ENCODE data around the gene SPG11. TPM values are rescaled to one million over a fixed set of nuclear protein-coding genes. Genes with fewer than 3 reads are reported as not detected.
"Not testable (repeated sequence)": the region's sequence is repeated elsewhere in the genome, so short reads cannot be mapped to it uniquely, and the experiment has no call there.

SPG11 gene
- total and polyA plus RNA-seq, 2 donors, result 30.7 to 136 TPM

DNA sequence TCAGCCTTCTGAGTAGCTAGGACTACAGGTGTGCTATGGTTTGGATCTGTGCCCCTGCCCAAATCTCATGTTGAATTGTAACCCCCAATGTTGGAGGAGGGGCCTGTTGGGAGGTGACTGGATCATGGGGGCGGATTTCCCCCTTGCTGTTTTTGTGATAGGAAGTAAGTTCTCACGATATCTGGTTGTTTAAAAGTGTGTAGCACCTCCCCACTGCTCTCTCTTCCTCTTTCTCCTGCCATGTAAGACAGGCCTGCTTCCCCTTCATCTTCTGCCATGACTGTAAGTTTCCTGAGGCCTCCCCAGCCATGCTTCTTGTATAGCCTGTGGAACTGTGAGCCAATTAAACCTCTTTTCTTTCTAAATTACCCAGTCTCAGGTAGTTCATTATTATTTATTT is 38.2 kb downstream of the SPG11 start:
- not testable (repeated sequence) for H3K4me3 ChIP-seq (ENCODE audit: low read depth, low read length); H3K4me1 ChIP-seq (ENCODE audit: insufficient read depth); H3K27ac ChIP-seq (ENCODE audit: low read depth); DNase-seq (ENCODE audit: extremely low spot score); H3K36me3 ChIP-seq (ENCODE audit: insufficient read depth)
- 91% methylated on average over 2 of the region's 2 CpGs for WGBS

- Histone ChIP-seq H3K4me3 (ENCODE audit: low read depth, low read length) (no peak overlapping the region), H3K27ac (ENCODE audit: low read depth) (no peak overlapping the region), H3K36me3 (ENCODE audit: insufficient read depth) (no peaks in the 10 kb centered on the region), H3K4me1 (ENCODE audit: insufficient read depth) (no peaks in the 10 kb centered on the region)
- DNase-seq (ENCODE audit: extremely low spot score), result no peak
Observed at GRCh38 chr15:44623178-44623577, 40.3 kb downstream of the SPG11 start.

DNA sequence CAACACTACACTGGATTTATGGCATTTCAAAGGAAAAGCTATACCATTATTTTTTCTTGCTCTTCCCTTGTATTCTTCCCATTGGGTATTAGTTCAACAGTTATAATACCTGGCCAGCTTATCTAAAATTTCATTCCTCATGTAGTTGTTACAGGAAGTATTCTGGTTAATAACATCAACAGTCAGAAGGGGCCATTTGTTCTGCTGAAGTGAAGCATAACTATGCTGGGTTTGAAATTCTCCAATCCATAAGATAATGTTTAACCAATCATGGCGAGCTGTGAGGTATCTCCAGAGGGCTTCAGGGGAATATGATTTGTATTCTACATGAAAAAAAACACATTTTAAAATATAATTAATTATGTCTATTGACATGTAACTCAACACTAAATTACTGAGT is 43.4 kb downstream of the SPG11 start:
- DNase-seq (ENCODE audit: extremely low spot score), result no peak
- no peaks in the 10 kb centered on the region for H3K36me3 ChIP-seq (ENCODE audit: insufficient read depth)
- no peak overlapping the region for H3K27ac ChIP-seq (ENCODE audit: low read depth)
- WGBS, result 96% methylated on average over 1 of the region's 1 CpG
- no peaks in the 10 kb centered on the region for H3K4me1 ChIP-seq (ENCODE audit: insufficient read depth)
- no peak overlapping the region for H3K4me3 ChIP-seq (ENCODE audit: low read depth, low read length)

DNA sequence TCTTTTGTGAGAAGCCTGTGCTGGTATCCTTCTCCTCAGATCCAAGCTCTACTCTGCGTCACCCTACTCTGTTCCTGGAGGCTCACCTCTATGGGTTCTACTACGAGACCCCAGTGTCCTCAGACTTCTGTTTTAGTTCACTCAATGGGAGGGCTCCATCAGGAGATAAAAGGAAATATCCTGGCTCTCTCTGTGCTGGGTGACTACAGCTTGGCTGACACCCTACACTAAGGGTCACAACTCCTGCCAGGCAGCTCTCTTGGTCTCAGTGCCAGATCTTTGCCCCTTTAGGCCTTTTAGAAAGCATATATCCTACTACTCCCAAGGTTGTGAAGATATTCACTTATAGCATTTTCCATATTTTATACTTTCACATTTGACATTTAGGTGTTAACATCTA is 46.5 kb downstream of the SPG11 start:
- H3K27ac ChIP-seq (ENCODE audit: low read depth), result no peak overlapping the region
- H3K4me1 ChIP-seq (ENCODE audit: insufficient read depth), result no peaks in the 10 kb centered on the region
- peaks cover 3% of the 10 kb centered on the region for H3K36me3 ChIP-seq (ENCODE audit: insufficient read depth)
- DNase-seq (ENCODE audit: extremely low spot score), result no peak
- no peak overlapping the region for H3K4me3 ChIP-seq (ENCODE audit: low read depth, low read length)
- 100% methylated on average over 2 of the region's 2 CpGs for WGBS

DNA sequence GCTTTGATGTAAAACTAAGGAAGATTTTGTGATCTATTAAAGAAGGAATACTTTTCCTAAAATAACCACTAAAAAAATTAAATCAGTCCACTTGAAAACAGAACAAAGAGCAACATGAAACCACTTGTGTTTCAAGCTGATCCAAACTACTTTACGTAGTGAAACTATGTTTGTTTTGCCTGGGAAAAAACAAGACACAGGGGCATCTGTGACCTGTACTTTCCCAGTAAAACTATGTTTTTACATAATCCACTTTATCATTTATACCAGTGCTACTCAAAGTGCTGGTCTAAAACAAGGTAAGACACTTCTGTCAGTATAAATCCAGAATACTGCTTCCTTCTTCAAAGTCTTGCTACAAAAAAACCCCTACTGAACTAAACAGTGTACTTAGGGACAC is 56.7 kb downstream of the SPG11 start:
- H3K4me3 ChIP-seq (ENCODE audit: low read depth, low read length), result no peak overlapping the region
- no peak overlapping the region for H3K27ac ChIP-seq (ENCODE audit: low read depth)
- peaks cover 2% of the 10 kb centered on the region for H3K36me3 ChIP-seq (ENCODE audit: insufficient read depth)
- no peak for DNase-seq (ENCODE audit: extremely low spot score)
- 81% methylated on average over 1 of the region's 1 CpG for WGBS
- H3K4me1 ChIP-seq (ENCODE audit: insufficient read depth), result no peaks in the 10 kb centered on the region

DNA sequence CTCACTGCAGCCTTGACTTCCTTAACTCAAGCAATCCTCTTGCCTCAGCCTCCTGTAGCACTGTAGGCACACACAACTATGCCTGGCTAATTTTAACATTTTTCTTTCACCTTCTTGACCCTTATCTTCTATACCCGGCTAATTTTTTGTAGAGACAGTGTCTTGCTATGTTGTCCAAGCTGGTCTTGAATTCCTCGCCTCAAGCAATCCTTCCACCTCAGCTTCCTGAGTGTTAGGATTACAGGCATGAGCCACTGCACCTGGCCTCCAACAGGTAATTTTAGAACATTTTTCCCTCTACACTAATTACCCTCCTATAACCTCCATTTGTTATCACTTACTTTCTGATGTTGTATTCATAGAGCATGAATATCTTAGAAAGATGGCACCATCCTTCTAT is 60.3 kb downstream of the SPG11 start:
- no peak overlapping the region for H3K27ac ChIP-seq (ENCODE audit: low read depth)
- H3K36me3 ChIP-seq (ENCODE audit: insufficient read depth), result peaks cover 2% of the 10 kb centered on the region
- H3K4me1 ChIP-seq (ENCODE audit: insufficient read depth), result no peaks in the 10 kb centered on the region
- WGBS, result over 99% methylated on average over 2 of the region's 2 CpGs
- no peak overlapping the region for H3K4me3 ChIP-seq (ENCODE audit: low read depth, low read length)
- no peak for DNase-seq (ENCODE audit: extremely low spot score)

DNA sequence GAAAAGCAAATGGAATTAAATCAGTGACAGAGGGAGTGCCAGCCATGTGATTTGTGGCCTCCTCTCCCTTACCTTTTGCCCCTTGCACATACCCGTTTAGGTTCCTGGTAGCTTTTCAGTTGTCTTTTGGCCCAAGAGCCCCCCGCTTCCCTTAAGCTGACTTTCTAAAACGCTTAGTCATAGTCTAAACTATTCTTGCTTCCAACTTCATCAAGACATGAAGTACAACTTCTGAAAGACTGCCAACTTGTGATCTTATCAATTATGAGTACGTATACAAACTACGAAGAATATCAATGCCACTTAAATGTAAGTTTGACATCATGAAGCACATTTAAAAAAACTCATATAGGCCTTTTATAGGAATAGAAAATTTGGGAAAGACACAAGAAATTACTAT is 64.6 kb downstream of the SPG11 start:
- no peak for DNase-seq (ENCODE audit: extremely low spot score)
- 54% methylated on average over 5 of the region's 5 CpGs for WGBS
- H3K4me1 ChIP-seq (ENCODE audit: insufficient read depth), result no peaks in the 10 kb centered on the region
- no peak overlapping the region for H3K4me3 ChIP-seq (ENCODE audit: low read depth, low read length)
- H3K27ac ChIP-seq (ENCODE audit: low read depth), result no peak overlapping the region
- no peaks in the 10 kb centered on the region for H3K36me3 ChIP-seq (ENCODE audit: insufficient read depth)

DNA sequence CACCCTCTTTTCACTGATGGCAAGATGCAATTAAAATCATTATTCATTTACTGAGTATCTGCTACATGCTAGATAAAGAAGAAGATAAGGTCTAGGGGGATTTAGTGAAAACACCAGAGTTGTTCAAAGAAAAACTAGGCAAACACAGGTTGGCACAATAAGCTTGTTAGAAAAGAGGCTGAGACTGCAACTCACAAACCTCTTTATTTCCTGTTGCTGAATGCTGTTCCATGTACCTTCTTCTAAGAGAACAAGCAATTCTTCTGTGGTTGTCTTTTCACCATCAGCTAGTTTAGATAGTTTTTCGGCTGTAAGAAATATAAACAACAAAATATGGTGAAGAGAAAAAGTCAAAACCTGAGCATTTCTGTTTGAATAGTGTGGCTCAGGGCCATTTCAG is 65.4 kb downstream of the SPG11 start:
- Histone ChIP-seq H3K4me3 (ENCODE audit: low read depth, low read length) (no peak overlapping the region), H3K36me3 (ENCODE audit: insufficient read depth) (no peaks in the 10 kb centered on the region), H3K4me1 (ENCODE audit: insufficient read depth) (no peaks in the 10 kb centered on the region), H3K27ac (ENCODE audit: low read depth) (peak overlapping the region; percentile 34)
- DNase-seq (ENCODE audit: extremely low spot score), result no peak
- WGBS, result 85% methylated on average over 1 of the region's 1 CpG

GRCh38 chr15:44596511-44597010 is 66.9 kb downstream of the SPG11 start:
- Histone ChIP-seq H3K4me3 (ENCODE audit: low read depth, low read length) (no peak overlapping the region), H3K27ac (ENCODE audit: low read depth) (no peak overlapping the region), H3K4me1 (ENCODE audit: insufficient read depth) (no peaks in the 10 kb centered on the region), H3K36me3 (ENCODE audit: insufficient read depth) (peaks cover 4% of the 10 kb centered on the region)
- no peak for DNase-seq (ENCODE audit: extremely low spot score)
- WGBS, result 83% methylated on average over 1 of the region's 1 CpG

DNA sequence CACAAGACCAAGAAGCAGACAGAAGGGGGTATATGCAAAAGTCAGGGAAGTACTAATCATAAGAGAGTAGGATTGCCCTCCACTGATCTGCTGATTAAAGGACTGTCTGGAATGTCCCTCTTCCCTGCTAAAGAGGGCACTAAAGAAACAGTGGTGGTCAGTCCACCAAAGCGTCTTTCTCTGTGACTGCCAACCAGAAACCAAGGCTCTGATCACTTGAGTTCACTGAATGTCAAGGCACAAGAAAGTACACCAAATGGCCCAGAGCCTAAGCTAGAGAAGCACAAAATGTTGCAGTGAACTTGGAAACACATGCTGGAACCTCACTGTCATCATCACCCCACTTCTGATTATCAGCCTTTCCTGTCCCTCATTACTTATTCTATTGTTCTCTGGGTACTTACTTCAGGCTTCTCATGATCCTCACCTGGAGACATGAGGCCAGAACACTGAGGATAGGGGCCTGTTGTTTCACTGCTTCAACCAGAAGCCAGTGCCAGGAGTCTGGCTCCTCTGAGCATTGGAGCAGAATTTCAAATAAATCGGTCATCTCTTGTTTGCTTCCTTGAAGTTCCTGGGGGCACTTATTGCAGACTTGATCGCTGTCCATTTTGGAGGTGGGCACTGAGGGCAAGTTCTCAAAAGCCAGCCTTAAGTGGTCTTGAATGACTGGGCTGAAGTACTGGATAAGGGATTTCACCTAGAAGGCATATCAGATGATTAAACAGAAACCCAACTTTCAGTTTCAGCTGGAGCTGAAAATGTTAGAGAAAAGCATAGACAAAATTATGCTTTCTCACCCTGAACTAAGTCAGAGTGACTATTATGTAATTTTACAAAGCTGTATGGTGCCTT is 67.6 kb downstream of the SPG11 start:
- no peak overlapping the region for H3K27ac ChIP-seq (ENCODE audit: low read depth)
- WGBS, result 99% methylated on average over 3 of the region's 3 CpGs
- no peaks in the 10 kb centered on the region for H3K4me1 ChIP-seq (ENCODE audit: insufficient read depth)
- no peak overlapping the region for H3K4me3 ChIP-seq (ENCODE audit: low read depth, low read length)
- DNase-seq (ENCODE audit: extremely low spot score), result no peak
- H3K36me3 ChIP-seq (ENCODE audit: insufficient read depth), result peaks cover 4% of the 10 kb centered on the region

DNA sequence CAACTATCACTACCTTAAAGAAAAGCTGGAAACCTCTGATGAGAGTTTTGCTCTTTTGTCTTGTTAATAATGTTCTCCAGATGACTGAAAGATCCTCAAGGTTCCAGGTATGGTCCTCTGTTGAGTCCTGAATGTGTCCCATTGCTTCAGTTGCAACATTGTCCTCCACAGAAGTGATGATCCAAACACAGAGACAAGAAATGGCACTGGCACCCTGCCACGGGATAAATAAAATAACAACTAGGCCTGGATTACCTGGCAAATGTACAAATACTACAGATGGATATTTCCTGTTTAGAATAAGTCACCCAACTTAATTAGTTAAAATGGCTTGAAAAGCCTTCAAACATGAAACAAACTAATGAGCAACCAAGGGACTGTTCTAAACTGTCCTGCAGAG is 68.2 kb downstream of the SPG11 start:
- Histone ChIP-seq H3K36me3 (ENCODE audit: insufficient read depth) (peaks cover 5% of the 10 kb centered on the region), H3K27ac (ENCODE audit: low read depth) (no peak overlapping the region), H3K4me1 (ENCODE audit: insufficient read depth) (no peaks in the 10 kb centered on the region), H3K4me3 (ENCODE audit: low read depth, low read length) (no peak overlapping the region)
- 77% methylated on average over 1 of the region's 1 CpG for WGBS
- DNase-seq (ENCODE audit: extremely low spot score), result no peak

GRCh38 chr15:44593042-44593736 is 70.3 kb downstream of the SPG11 start:
- Histone ChIP-seq H3K36me3 (ENCODE audit: insufficient read depth) (peaks cover 8% of the 10 kb centered on the region), H3K4me1 (ENCODE audit: insufficient read depth) (no peaks in the 10 kb centered on the region), H3K27ac (ENCODE audit: low read depth) (no peak overlapping the region), H3K4me3 (ENCODE audit: low read depth, low read length) (no peak overlapping the region)
- DNase-seq (ENCODE audit: extremely low spot score), result no peak
- 85% methylated on average over 7 of the region's 7 CpGs for WGBS

DNA sequence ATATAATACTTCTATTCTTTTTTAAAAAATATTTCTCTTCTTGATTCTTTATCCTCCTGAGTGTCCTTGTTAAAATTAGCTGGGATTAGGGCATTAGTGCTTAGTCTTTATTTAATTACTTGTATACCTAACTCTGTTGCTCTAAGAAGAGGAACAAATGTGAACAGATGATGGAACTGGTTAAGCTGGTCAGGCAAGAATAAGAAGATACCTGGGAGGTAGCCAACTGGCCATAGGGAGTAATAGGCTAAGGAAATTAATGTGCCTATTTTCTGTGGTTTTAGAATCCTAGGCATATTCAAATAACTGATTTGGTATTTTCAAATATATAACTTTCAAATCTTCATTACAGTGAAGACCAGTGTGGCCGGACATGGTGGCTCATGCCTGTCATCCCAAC is 72.1 kb downstream of the SPG11 start:
- no peak for DNase-seq (ENCODE audit: extremely low spot score)
- Histone ChIP-seq H3K4me3 (ENCODE audit: low read depth, low read length) (no peak overlapping the region), H3K36me3 (ENCODE audit: insufficient read depth) (peaks cover 13% of the 10 kb centered on the region), H3K4me1 (ENCODE audit: insufficient read depth) (no peaks in the 10 kb centered on the region), H3K27ac (ENCODE audit: low read depth) (no peak overlapping the region)
- 99% methylated on average over 1 of the region's 1 CpG for WGBS

GRCh38 chr15:44588541-44588940 is 74.9 kb downstream of the SPG11 start:
- H3K4me1 ChIP-seq (ENCODE audit: insufficient read depth), result no peaks in the 10 kb centered on the region
- WGBS, result 73% methylated on average over 5 of the region's 5 CpGs
- no peak for DNase-seq (ENCODE audit: extremely low spot score)
- peaks cover 16% of the 10 kb centered on the region for H3K36me3 ChIP-seq (ENCODE audit: insufficient read depth)
- no peak overlapping the region for H3K27ac ChIP-seq (ENCODE audit: low read depth)
- no peak overlapping the region for H3K4me3 ChIP-seq (ENCODE audit: low read depth, low read length)
